ENCODE measurements around the gene SERPINB1.

- TF ChIP-seq CTCF (IDR thresholded peaks at IDR 0.05) = no peak
- no peak for TF ChIP-seq POLR2A (IDR thresholded peaks at IDR 0.05)
Measured at GRCh38 chr6:2866171-2866846, 24.6 kb upstream of the SERPINB1 start.
